Stomach smooth muscle (tissue), 2 donors: ENCODE data around the gene MMS22L.

Source experiments
- H3K27ac ChIP-seq: one replicate; pipeline ENCODE4 v1.7.0; 2013; ENCODE audit warnings: mild to moderate bottlenecking, low read length, inconsistent platforms
- H3K27me3 ChIP-seq, 2 donors: one replicate each; pipeline ENCODE4 v1.7.0; 2013; ENCODE audit warnings: low read length in 2 of 2; ENCODE audit not compliant: insufficient read depth in 2 of 2, control insufficient read depth in 1 of 2
- H3K36me3 ChIP-seq, 2 donors: one replicate each; pipeline ENCODE4 v1.7.0; 2013; ENCODE audit warnings: low read length in 2 of 2; ENCODE audit not compliant: control insufficient read depth in 2 of 2, insufficient read depth in 2 of 2
- H3K4me1 ChIP-seq: one replicate; pipeline ENCODE4 v1.7.0; 2013; ENCODE audit warnings: low read length; ENCODE audit not compliant: control insufficient read depth, insufficient read depth
- H3K4me3 ChIP-seq, 2 donors: one replicate each; pipeline ENCODE4 v1.7.0; 2013; ENCODE audit warnings: low read length in 2 of 2
- H3K9ac ChIP-seq, 2 donors: one replicate each; pipeline ENCODE4 v1.7.0; 2013; ENCODE audit warnings: low read length in 2 of 2, mild to moderate bottlenecking in 1 of 2
- H3K9me3 ChIP-seq, 2 donors: one replicate each; pipeline ENCODE4 v1.7.0; 2013; ENCODE audit warnings: low read length in 2 of 2; ENCODE audit not compliant: control insufficient read depth in 2 of 2
- donor health status: healthy.
- donor health status: Pancreatic carcinoma.

The MMS22L gene

GRCh38 chr6:97240222-97240621 is 42.8 kb downstream of the MMS22L start:
- Histone ChIP-seq H3K9ac (no peak overlapping the region), H3K27me3 (no peaks in the 10 kb centered on the region), H3K36me3 (peaks cover 0 to 4% of the 10 kb centered on the region in 2 donors), H3K4me3 (no peak overlapping the region), H3K27ac (no peak overlapping the region), H3K9me3 (no peaks in the 10 kb centered on the region), H3K4me1 (no peaks in the 10 kb centered on the region)

- Histone ChIP-seq H3K9ac (no peak overlapping the region), H3K4me1 (no peaks in the 10 kb centered on the region), H3K27me3 (no peaks in the 10 kb centered on the region), H3K27ac (no peak overlapping the region), H3K36me3 (no peaks in the 10 kb centered on the region), H3K9me3 (no peaks in the 10 kb centered on the region), H3K4me3 (no peak overlapping the region)
These were observed 51.1 kb downstream of the MMS22L start for GRCh38 chr6:97231911-97232310.

GRCh38 chr6:97222903-97223302 is 60.1 kb downstream of the MMS22L start:
- Histone ChIP-seq H3K9me3 (no peaks in the 10 kb centered on the region), H3K36me3 (no peaks in the 10 kb centered on the region), H3K4me3 (no peak overlapping the region), H3K9ac (no peak overlapping the region), H3K27me3 (no peaks in the 10 kb centered on the region), H3K27ac (no peak overlapping the region), H3K4me1 (no peaks in the 10 kb centered on the region)

GRCh38 chr6:97218912-97219311 is 64.1 kb downstream of the MMS22L start:
- Histone ChIP-seq H3K27ac (no peak overlapping the region), H3K4me3 (no peak overlapping the region), H3K27me3 (no peaks in the 10 kb centered on the region), H3K4me1 (no peaks in the 10 kb centered on the region), H3K9ac (no peak overlapping the region), H3K36me3 (no peaks in the 10 kb centered on the region), H3K9me3 (no peaks in the 10 kb centered on the region)

GRCh38 chr6:97215157-97215769 is 67.8 kb downstream of the MMS22L start:
- Histone ChIP-seq H3K4me3 (no peak overlapping the region), H3K9ac (no peak overlapping the region), H3K27ac (no peak overlapping the region), H3K27me3 (no peaks in the 10 kb centered on the region), H3K4me1 (no peaks in the 10 kb centered on the region), H3K36me3 (no peaks in the 10 kb centered on the region), H3K9me3 (no peaks in the 10 kb centered on the region)

- Histone ChIP-seq H3K36me3 (no peaks in the 10 kb centered on the region), H3K9me3 (no peaks in the 10 kb centered on the region), H3K27ac (no peak overlapping the region), H3K4me1 (no peaks in the 10 kb centered on the region), H3K9ac (no peak overlapping the region), H3K4me3 (no peak overlapping the region), H3K27me3 (no peaks in the 10 kb centered on the region)
These were observed 68.3 kb downstream of the MMS22L start for GRCh38 chr6:97214671-97215070.

- H3K9me3 ChIP-seq, result no peaks in the 10 kb centered on the region
- no peak overlapping the region for H3K9ac ChIP-seq
- no peak overlapping the region for H3K4me3 ChIP-seq
- H3K27me3 ChIP-seq, result no peaks in the 10 kb centered on the region
- H3K36me3 ChIP-seq, result no peaks in the 10 kb centered on the region
- H3K27ac ChIP-seq, result no peak overlapping the region
- no peaks in the 10 kb centered on the region for H3K4me1 ChIP-seq
These were observed 75.6 kb downstream of the MMS22L start for GRCh38 chr6:97207383-97207782.

GRCh38 chr6:97205966-97206365 is 77.0 kb downstream of the MMS22L start:
- H3K36me3 ChIP-seq, result no peaks in the 10 kb centered on the region
- H3K27me3 ChIP-seq, result no peaks in the 10 kb centered on the region
- no peaks in the 10 kb centered on the region for H3K9me3 ChIP-seq
- no peak overlapping the region for H3K27ac ChIP-seq
- no peak overlapping the region for H3K9ac ChIP-seq
- no peak overlapping the region for H3K4me3 ChIP-seq
- no peaks in the 10 kb centered on the region for H3K4me1 ChIP-seq

- Histone ChIP-seq H3K9ac (no peak overlapping the region), H3K4me1 (no peaks in the 10 kb centered on the region), H3K27me3 (no peaks in the 10 kb centered on the region), H3K4me3 (no peak overlapping the region), H3K36me3 (no peaks in the 10 kb centered on the region), H3K9me3 (no peaks in the 10 kb centered on the region), H3K27ac (no peak overlapping the region)
These were observed 79.7 kb downstream of the MMS22L start for GRCh38 chr6:97203343-97203742.

- H3K4me3 ChIP-seq, result no peak overlapping the region
- H3K9ac ChIP-seq, result no peak overlapping the region
- no peaks in the 10 kb centered on the region for H3K36me3 ChIP-seq
- no peak overlapping the region for H3K27ac ChIP-seq
- no peaks in the 10 kb centered on the region for H3K9me3 ChIP-seq
- no peaks in the 10 kb centered on the region for H3K27me3 ChIP-seq
- no peaks in the 10 kb centered on the region for H3K4me1 ChIP-seq
These were observed 84.9 kb downstream of the MMS22L start for GRCh38 chr6:97198046-97198565.

- no peak overlapping the region for H3K4me3 ChIP-seq
- H3K27ac ChIP-seq, result no peak overlapping the region
- no peaks in the 10 kb centered on the region for H3K4me1 ChIP-seq
- no peaks in the 10 kb centered on the region for H3K27me3 ChIP-seq
- H3K9me3 ChIP-seq, result no peaks in the 10 kb centered on the region
- no peaks in the 10 kb centered on the region for H3K36me3 ChIP-seq
- no peak overlapping the region for H3K9ac ChIP-seq
These were observed 87.9 kb downstream of the MMS22L start for GRCh38 chr6:97195117-97195516.
